HG03060 (cell line): ENCODE data around the gene MON2.

Experiments used
- ATAC-seq: cut with Tn5 transposase; IDR thresholded peaks from one replicate; pipeline ENCODE4 v1.9.1; 2021; ENCODE audit warnings: low read depth, moderate number of reproducible peaks; ENCODE audit not compliant: unreplicated experiment

Gene MON2

DNA sequence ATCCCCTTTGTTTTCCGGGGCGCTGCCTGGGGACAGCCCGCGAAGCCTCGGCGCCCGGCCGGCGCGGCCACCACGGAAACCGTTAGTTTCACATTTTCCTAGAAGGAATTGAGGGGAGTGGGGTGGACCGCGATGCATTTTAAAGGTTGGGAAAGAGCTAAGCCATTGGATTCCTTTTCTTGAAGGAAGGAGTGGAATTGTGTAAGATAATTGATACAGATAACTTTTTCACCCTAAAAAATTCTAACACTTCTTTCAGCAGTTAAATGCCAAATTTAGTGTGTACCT lies 137.1 kb downstream of the MON2 start:
- ATAC-seq, result no peak

DNA sequence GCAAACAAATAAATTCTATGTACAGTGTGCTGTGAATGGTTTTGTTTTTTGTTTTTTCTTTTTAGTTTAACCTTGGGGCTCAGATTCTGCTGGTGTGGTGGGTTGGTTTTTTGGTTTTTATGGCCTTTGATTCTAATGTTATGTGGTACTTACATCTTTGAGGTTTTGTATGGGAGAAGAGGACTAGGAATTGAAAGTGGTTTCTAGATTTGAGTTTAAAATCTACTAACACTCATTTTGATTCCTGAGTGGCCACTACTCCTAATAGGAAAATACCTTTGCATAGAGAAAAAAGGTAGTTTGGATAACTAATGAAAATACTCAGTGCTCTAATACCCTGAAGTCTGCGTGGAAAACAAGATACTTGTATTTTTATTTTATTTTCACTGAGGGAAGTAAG lies 137.7 kb downstream of the MON2 start:
- ATAC-seq, result no peak

DNA sequence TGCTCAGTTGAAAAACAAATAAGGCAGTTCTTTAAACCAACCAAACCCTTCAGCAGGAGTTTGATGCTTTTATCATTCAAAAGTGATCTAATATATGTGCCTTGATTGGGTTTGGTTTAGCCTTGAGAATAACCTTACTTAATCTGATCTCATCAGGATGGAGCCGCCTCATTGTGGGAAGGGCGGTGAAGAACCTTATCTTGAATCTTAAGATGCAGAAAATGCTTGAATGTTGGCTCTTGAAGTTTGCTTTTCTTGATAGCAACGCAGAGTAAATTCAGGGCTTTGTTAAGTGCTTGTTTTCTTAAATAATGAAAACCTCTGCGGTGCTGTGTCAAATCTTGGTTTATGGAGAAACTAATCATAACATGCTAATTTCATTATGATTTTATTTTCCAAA lies 138.2 kb downstream of the MON2 start:
- ATAC-seq, result no peak

DNA sequence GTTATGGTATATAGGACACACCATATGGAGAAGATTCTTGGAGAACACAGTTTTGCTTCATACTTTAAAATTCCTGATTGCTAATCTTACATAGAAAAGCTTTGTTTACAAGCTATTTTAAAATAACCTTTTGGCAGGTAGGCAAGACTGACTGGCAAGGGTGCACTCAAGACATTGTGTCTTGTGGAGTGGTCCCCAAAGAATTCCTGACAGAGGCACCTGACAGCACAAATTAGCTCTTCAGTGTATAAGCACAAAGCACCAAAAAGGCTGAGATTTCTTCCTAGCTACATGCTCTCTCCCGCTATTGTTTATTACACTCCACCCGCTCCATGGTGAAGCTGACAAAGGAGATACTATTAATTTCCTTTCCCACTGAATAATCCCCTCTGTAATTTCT lies 139.4 kb downstream of the MON2 start:
- ATAC-seq, result no peak

DNA sequence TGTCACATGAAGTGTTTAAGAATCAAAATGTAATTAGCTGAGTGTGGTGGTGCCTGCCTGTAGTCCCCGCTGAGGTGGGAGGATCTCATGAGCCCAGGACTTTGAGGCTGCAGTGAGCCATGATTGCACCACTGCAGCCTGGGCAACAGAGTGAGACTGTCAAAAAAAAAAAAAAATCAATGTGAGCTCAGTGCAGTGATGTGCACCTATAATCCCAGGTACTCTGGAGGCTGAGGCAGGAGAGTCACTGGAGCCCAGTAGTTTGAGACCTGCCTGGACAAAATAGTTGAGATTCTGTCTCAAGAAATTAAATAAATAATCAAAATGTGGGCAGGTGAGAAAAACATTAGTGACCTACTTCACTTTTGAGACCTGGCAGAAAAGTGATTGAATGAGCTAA lies 140.0 kb downstream of the MON2 start:
- ATAC-seq, result no peak

DNA sequence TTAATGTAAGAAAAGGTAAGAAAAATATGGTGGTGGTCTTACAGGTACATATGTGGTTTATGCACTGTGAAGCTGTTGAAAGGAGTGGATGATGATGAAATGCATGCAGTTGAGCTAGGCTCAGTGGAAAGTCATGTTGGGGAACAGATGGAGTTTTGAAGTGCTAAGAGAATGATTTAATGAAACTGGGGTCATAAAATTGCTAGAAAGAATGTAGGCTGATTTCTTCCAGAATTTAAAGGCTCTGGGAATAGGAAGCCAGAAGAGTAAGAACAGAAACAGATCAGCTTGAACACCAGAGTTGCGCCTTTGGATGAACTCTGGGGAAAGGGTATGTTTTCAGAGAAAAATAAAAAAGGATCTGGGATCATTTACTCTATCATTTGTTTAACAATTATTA lies 146.5 kb downstream of the MON2 start:
- no peak for ATAC-seq

DNA sequence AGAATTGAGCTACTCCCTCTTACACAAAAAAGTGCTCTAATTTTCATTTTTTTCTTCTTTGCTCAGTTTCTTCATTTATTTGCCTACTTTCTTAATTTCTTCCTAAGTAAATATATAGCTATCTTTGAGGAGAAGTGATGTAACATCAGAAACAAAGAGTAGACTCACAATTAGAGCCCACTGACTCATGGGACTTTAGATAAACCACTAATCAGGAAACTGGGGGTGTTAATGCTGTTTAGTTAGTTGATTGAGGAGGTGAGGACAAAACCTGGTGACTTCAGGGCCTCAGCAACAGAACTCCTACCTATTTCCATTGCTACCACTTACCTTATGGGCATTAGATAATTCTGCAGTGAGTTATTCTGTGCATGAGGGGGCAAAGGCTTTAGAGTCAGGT lies 151.7 kb downstream of the MON2 start:
- no peak for ATAC-seq

DNA sequence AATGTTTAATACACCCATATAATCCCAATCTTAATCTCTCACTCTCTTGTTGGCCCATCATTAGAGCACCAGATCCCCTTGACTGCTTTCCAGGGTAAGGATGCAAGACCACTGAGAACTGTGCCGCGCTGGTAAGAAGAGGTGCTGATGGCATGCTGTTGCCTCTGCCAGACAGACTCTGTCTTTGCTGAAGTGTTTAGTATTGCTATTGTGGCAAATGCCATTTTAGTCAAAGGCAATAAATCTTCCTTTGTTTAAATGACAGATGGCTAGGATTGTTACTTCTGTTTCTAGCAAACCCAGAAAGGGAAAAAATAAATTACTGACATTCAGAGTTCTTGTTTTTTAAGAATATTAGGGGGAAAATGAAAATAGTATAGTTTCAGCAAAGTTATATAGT lies 152.3 kb downstream of the MON2 start:
- no peak for ATAC-seq

DNA sequence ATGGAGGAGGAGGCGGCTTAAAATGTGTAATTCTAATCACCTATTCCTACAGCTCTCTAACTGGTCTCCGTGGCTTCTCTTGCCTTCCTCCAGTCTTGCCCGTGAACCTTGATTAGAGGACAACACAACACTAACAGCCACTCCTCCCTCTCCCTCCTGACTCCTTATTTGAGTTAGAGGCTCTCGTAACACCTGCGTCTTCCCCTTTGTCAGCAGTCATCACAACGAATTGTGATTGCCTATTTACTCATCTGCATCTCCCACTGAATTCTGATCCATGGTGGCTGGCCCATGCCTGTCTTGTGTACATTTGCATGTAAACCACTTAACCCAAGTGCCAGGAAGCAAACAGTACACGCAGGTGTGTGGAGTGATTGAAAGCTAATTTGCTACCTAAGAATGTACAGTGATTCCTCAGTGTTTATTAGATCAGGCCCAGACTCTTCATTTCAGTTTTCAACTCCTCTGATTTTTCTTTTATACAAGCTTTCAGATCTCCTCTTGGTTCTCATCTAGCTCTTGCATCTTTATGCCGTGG lies 154.5 kb downstream of the MON2 start:
- no peak for ATAC-seq

DNA sequence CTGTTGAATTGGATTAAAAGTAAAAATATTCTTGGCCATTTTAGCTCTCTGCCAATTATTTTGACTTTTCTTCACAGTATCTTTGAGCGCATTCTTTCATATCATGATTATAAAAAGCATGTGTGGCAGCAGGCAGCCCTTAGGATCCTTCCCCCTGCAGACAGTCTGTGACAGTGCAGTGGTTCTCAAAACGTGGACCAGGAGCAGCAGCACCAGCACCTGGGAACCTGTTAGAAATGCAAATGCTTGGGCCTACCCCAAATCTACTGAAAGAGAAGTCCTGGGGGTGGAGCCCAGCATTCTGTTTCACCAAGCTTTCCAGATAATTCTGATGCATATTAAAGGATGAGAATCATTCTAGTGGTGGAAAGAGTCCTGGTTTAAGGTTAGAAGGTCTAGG lies 155.6 kb downstream of the MON2 start:
- ATAC-seq, result no peak

DNA sequence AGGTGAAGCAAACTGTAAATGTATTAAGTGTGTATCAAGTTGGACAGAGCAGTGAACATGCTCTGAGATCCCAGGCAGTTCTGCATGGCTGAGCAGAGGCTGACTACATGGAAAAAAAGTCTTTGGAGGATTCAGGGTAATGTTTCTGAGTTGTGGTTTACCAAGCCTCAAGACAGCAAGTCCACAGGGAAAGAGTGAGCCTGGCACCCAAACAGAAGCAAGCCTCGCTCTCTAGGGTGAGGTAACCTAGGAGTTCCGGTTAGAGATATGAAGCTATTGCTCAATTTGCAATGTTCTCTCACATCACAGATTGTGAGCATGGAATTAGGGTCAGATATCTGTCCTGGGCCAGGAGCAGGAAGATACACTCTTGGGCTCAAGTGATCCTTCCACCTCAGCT lies 158.6 kb downstream of the MON2 start:
- no peak for ATAC-seq

DNA sequence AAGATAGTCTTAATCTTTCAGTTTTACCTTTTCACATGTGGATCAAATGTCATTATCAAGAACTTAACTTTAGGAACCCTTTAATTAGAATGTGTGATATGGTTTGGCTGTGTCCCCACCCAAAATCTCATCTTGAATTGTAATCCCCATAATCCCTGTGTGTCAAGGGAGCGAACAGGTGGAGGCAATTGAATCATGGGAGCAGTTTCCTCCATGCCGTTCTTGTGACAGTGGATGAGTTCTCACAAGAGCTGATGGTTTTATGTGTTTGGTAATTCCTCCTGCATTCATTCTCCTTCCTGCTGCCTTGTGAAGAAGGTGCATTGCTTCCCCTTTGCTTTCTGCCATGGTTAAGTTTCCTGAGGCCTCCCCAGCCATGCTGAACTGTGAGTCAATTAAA lies 160.6 kb downstream of the MON2 start:
- no peak for ATAC-seq

DNA sequence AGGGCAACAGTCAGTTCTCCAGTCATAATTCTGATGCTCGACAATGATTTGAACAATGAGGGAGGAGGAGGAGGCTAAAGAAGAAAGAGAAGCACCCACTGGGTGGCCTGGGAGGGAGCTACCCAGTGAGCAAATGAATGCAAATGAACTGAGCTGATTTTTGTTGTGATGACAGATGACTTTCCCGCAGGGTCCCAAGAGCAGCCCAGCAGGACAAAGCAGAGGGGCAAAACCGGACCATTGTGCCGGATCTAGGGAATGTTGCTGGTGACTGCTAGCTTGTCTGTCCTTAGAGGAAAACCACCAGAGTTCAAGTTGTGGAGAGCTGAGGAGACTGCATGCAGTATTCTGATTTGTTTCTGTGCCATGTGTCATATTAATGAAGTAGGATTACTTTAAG lies 162.8 kb downstream of the MON2 start:
- ATAC-seq, result no peak

DNA sequence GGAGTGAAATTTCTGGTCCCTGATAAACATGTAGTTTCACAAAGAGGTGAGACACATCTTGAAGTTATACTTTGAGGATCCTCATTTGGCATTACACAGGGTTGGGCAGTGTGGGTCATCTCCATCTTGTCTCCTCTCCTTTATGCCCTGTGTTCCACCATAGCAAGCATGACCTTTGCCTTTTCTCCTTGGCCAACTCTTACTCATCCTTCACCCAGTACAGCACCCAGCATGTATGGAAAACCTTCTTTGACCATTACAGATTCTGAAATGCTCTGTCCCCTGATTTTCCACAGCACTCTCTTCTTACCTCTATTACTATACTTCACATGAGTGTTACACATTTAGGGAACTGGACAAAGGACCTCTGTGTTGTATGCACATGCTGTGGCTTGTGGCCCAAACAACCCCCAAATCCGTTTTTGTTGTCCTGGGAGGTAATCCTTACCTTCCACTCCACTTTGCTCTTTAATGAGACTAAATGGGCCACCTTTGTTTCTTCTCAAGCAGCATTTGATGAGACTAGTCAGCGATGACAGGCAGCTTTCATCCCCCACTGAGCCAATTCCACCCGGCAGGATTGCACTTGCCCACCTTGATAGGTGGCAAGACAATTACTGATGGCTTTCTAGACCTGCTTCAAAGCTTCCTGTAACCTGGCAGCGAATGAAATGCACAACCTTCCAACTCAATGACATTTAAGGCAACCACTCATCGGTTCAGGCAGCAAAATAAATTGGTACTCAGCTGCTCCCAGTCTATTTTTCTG lies 163.5 kb downstream of the MON2 start:
- ATAC-seq, result no peak

DNA sequence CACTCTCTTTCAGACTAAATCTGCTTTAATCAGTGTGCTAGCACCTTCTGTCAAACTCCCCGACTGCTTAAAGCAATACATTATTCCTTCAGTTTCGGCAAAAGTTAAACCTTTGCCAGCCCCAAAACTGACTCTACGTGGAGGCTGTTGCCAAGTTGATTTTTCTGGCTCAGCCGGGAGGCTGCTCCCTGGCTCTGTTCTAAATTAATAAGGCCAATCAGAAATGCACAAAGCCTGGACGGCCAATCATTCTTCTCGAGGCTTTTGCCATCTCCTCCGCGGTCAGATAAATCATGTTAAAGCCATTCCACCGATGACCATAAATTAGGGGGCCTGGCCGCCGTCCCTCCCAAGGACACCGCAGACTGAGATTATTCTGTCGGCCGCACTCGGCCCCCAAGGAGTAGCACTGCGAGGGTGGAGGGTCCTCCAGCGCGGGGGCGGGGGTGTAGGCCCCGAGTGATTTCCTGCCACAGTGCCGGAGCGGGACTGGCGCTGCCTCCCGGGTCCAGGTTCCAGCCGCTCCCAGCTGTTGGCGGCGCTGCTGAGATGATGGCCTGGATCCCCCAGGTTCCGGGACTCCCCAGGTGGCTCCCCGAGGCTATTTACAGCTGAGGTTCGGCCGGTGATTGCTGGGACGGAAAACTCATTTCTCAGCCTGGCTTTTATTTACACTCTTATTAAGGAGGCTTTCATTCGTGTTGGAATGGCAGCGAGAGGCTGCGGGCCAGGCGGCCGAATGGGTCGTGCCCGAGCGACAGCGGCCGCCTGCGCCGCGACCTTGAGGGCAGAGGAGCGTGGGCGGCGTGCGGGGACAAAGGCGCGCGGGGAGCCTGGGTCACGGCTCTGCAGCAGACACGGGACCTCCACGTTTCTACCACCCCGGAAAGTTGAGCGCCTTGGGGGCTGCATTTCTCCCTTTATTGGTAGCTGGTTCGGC lies 165.1 kb downstream of the MON2 start:
- ATAC-seq, result peak; percentile 30

DNA sequence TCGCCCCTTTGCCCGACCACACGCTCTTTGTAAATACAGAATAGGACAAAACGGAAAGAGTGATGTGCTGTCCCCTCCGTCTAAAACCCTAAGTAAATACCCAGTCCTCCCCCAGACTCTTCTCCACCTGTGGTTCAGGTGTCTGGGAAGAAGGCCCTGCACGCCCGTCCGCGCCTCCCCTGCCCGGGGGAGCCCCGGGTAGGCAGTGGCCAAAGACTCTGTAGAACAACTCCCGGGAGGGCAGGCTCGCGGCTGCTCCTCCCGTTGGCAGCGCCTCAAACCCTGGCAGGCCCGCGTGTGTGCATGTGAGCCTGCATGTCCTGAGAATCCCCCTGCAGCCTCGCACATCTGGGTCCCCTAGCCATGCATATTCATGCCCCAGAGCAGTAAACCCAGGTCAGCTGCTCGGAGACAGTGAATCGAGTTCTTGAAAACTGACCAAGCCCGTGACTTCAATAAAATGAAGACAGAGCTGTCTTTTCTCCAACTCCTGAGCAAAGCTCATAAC lies 165.8 kb downstream of the MON2 start:
- peak; percentile 28 for ATAC-seq

DNA sequence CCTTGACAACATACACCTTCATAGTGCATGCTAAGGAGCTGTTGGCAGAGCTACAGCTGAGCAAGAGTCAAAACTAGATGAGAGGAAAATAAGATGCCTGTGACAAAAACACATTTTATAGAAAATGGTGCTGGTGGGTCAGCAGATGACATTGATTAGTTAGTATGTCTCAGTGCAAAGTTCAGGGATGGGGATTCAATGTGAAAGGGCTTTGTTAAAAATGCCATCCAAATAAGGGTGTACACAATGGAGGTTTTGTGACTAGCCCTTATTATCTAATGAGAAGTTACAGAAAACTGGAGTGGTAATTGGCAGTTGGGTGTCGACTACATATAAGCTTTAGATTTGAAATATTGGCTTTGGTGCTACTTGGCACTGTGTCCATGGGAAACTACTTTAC lies 169.0 kb downstream of the MON2 start:
- no peak for ATAC-seq

DNA sequence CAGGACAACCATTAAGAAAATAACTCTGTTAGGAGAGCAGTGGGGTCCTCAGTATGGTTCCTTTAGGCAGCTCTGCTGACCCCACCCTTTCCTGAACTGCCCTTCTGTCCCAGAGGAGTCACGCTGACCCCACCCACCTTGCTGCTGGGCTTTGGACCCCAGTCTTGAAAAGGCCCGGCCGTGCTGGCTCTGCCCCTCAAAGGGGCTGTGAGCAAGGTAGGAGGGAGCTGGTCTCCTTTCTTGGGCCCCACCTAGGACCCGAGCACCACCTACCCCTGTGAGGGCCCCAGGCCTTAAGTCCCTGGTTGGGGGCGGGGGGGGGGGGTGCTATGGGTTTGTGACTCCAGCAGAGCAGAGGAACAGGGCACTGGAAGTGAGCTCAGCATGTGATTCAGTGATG lies 171.1 kb downstream of the MON2 start:
- no peak for ATAC-seq

DNA sequence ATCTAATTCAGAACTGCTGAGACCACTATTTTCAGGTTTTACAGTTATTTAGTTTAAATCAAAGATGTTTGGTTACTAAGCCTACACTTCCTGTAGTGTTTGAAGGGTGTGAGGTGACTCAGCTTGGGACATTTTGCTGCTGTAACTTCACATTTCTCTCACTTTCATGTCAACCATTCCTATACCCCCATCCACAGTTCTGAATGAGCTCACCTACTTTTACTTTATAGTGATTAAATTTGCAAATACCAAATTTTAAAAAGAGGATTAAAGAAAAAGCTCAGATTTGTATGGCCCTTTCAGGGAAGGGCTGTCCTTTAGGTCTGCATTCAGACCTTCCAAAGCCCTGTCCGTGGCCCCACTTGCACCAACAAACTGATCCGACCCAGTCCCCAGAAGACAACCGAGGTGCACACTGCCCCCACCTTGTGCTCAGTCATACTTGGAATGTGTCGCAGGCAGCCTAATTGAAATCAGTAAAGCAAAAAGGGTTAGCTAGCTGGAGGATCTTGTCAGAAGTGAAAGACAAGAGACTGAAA lies 174.4 kb downstream of the MON2 start:
- ATAC-seq, result peak; percentile 85

DNA sequence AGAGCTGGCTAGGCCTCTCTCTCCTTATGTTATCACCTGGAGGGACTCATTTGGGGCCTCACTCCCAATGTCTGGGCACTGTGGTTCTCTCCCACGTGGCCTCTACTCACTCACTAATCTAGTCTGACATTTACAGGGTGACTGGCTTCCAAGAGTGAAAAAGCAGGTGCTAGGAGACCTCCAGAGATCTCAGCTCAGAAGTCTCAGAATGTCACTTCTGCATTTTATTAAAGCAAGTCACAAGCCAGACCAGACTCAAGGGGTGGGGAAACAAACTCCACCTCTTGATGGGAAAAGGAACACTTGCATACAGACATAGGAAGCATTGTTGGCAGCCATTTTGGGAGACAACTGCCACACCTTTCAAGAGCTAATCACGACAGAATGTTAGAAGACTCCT lies 175.9 kb downstream of the MON2 start:
- ATAC-seq, result no peak

DNA sequence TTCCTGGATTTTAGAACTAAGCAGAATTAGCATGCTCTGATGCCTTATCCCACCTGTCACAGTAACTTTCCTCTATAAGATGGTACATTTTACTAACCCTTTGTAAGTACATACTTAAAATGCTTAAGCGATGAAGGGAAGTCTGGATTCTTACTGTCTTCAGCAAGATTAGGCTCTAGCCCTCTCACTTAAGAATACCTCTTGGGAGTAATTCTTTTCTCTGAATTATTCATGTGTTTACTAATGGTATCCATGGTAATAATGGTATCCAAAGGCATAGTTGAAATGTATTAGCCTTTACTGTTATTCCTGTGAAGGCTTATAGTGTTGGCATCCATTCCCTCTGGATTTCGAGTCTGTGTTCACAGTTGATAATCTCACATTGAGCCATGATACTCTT lies 176.9 kb downstream of the MON2 start:
- no peak for ATAC-seq
